HG03354 (cell line): ENCODE measurements around the gene CCDC192.

Source experiments
- ATAC-seq: cut with Tn5 transposase; IDR thresholded peaks from one replicate; pipeline ENCODE4 v1.9.1; 2021; ENCODE audit warnings: mild to moderate bottlenecking; ENCODE audit not compliant: unreplicated experiment, poor library complexity, severe bottlenecking

Gene CCDC192

GRCh38 chr5:127802477-127802865 is 99.3 kb downstream of the CCDC192 start:
- no peak for ATAC-seq

DNA sequence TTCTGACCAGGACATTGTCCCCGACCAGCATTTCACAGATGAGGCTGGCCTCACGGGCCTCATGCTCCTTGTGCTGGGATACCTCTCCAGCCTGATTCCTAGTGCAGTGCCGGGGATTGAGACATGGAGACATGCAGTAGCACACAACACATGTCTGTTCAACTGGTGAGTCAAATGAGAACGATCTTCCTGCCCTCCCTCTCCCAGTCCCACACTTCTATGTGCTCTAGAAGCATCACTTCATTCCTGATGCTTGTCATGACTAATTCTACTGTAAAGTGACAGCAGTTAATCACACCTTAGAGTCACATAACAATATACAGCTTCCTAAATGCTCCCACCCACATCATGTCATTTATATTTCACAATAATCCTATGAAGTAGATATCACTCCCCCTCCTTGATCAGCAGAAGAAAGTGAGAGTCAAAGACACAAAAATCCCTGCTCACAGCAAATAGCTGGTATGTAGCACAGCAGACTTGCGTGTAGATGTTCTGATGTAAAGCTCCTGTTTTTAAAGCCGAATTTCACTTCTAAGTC is 101.8 kb downstream of the CCDC192 start:
- ATAC-seq: no peak

DNA sequence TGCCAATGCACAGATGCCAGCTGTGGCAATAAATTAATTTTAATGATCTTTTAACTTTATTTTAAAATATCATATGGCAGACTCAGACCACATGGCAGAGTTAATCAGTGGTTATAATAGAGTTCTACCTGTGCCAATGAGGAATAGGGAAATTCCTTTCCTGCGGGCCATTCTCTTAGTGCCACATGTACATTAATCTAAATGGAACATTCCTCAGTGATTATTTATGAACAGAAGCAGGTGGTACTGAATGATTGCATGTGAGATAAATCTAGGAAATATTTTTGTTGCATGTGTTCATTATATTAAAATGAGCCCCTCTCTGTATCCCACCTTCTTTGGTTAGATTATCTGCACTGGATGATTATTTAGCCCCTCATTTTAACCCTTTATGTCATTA is 102.3 kb downstream of the CCDC192 start:
- ATAC-seq: no peak

GRCh38 chr5:127806776-127807175 is 103.6 kb downstream of the CCDC192 start:
- ATAC-seq: no peak

DNA sequence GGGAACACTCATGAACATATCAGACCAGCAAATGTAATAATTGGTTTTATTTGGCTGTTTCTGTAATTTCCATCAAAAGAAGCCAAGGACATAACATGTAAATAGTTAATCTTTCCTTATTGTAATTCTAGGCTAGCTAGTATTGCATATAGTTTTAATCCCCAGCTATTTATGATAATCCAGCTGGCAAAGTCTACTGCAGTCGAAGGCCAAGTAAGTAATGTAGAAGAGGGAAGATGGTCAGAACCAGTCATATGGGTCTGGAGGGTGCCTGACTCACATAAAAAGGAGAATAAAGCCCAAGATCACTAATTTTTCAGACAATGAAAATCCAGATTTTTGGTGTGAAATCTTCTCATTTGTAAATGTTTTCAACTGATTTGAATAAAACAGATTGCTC is 106.3 kb downstream of the CCDC192 start:
- no peak for ATAC-seq

- ATAC-seq: no peak
Observed at GRCh38 chr5:127810017-127810416, 106.8 kb downstream of the CCDC192 start.

GRCh38 chr5:127810707-127811490 is 107.7 kb downstream of the CCDC192 start:
- ATAC-seq: no peak

GRCh38 chr5:127812570-127812969 is 109.4 kb downstream of the CCDC192 start:
- no peak for ATAC-seq

DNA sequence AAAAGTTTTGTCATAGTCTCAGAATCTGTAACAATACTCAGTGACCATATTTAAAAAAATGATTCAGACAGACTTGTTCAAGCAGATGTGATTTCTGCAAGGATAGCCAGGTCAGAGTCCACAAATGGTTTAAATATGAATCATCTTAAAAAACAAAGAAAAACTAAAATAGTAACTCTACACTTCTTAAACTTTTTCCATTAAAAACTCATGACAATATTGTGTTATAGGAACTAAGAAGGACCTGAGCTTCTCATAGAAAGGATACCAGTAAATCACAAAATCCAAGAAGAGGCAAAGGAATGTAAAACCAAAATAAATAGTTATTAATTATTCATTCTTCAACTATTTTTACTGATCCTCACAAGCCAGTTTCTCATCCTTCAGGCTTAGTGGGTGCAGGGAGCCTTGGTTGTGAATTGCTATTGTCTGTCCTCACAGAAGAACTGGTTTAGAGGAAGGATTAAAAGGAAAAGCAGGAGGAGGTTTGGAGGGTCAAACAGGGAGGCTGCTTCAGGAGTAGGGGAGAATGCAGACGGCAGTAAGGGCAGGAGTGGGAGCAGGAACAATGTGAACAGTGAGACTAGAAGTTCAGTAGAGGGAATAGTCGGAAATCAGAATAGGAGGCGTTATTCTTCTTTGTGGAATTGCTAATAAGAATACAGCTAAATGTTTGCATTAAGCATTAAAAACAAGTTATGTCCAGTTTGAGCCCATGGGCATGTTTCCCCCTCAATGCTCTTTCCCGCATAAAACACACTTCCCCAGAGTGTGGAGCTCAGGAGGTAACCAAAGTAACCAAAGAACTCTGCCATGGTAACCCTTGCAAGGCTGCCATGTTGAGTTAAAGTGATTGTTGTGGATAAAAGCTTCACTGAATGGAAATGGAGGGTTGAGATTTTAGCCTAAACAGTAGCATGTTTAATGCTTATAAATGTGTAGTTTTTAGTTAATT is 110.7 kb downstream of the CCDC192 start:
- ATAC-seq: no peak

GRCh38 chr5:127814588-127814973 is 111.4 kb downstream of the CCDC192 start:
- no peak for ATAC-seq

DNA sequence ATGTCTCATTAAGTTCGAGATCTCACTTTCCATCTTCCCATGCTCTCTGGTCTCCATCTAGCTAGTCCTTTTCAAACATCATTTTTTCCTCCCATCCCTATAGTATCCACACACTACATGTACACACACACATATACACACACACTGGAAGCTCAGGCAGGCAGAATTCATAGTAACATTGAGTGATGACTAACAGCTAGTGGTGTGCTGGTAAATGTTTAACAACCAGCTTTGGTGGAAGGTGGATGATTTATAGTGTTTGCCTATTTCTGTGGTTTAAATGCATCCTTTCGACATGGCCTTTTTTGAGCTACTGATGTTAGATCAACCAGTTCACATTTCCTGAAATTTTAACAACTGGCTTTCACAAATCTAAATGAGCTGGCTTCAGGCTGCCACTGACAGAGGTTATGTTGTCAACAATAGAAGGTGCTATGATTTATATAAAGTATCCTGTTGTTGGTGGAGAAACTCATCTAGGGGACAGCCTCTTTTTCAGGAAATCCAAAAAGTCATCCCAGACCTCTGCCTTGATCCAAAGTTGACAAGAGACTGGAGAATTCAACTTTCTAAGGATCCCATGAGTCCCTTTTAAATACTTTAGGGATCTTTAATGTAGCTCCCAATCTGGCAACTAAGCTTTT is 117.8 kb downstream of the CCDC192 start:
- peak; percentile 100 for ATAC-seq

DNA sequence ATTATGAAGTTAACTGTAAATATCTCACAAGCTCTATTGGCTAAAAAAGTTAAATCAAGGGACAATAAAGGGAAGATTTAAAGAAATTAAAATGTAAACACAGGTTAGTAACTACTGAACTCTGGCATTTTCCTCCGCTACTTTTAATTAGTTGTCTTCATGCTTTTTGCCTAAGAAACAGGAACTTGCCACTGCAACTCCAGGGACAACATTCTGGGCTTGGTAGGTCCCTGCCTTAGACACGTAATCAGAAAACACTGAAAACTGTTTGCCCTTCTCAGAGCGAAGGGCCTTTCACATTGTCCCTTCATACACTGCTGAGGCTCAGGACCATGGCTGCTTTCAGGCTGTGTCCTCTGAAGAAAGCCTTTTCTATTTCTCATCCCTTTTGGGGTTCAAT is 118.7 kb downstream of the CCDC192 start:
- ATAC-seq: no peak

GRCh38 chr5:127824126-127824525 is 120.9 kb downstream of the CCDC192 start:
- no peak for ATAC-seq

GRCh38 chr5:127826011-127826410 is 122.8 kb downstream of the CCDC192 start:
- peak; percentile 50 for ATAC-seq

GRCh38 chr5:127827451-127827850 is 124.3 kb downstream of the CCDC192 start:
- no peak for ATAC-seq

DNA sequence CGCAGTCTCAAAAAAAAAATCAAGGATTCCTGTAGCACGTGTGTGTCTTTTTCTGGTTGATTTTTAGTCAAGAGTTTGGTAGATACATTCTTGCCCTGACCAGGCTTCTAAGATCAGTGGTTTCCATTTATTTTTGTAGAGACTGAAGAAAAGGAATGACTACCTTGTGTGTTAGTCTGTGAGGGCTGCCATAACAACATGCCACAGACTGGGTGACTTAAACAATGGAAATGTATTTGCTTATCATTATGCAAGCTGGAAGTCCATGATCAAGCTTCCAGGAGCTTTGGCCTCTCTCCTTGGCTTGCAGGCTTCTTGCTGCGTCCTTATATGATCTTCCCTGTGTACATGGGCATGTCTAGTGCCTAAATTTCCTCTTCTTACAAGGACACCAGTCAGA is 127.0 kb downstream of the CCDC192 start:
- no peak for ATAC-seq

DNA sequence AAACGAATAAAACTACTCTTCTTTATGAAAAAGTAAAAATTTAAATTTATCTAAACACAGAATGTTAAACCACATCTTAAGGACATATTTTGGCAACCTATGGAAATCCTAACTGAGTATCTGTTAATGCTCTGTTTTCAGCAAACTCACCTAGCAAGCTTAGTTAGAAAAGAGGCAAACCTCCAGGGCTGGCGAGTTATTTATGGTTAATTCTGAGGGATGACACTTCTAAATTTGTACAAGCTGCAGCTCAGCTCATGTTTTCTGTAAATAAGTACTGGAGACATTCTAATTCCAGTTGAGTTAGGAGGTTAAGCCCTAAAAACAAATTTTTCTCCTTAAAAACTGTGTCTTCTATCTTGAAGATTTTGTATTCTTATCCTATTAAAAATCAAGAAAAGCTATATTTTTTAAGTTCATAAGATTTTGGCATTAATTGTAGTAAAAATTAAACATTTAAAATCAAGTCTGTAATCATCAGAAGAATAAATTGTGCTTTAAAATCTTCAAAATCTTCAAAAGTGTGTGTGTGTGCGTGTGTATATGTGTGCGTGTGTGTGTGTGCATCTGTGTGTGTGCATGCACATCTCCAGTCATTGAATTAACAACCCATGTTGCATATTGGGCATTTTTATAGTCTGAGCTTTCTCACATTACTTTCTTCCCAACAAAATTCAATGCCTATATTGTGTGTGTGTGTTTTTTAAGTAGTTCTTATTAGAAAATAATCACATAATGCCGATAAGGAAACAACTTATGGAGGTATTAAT is 127.8 kb downstream of the CCDC192 start:
- no peak for ATAC-seq

DNA sequence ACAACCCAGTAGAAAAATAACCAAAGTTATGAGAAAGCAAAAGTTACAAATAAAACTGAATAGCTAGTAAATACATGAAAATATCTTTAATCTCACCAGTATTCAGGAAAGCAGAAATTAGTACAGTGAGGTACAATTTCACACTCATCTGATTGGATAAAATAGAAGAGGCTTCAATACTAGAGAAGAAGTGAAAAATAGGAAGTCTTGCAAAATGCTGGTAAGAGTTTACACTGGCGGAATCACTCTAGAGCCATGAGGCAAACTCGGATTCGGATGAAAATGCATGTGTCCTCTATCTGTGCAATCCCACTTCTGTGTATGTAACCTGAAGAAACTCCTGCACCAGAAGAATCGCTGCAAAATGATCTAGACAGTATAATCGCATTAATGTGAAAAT is 128.9 kb downstream of the CCDC192 start:
- ATAC-seq: no peak

DNA sequence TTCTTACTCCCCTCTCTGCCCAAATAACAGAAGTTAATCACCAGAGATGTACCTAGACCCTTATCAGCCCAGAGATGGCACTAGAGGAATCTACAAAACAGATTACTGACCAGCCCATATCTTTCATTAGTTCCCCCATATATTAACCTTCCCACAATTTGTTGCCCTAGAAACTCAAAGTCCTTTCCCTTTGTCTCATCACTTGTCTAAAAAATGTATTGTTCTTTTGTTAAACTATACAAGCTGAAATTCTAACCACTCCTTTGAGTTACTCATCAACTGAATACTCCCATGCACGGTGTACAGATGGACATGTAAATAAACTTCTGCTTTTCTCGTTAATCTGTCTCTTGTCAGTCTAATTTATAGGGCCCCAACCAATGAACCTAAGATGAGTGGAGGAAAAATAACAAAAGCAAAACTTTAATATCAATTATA is 130.9 kb downstream of the CCDC192 start:
- peak; percentile 81 for ATAC-seq
